Left lung (tissue), 10 donors: Measurements from ENCODE around the gene NAALADL2. TPM values are rescaled to one million over a fixed set of nuclear protein-coding genes. Genes with fewer than 3 reads are reported as not detected.
A peak's percentile ranks its signal among the peaks of the same experiment; 100 is the strongest.

Experiments used
- ATAC-seq: fragments of 200-7000 bp; cut with Tn5 transposase; one replicate; pipeline ENCODE4 v1.9.1; 2020; ENCODE audit warnings: moderate library complexity
- DNase-seq, 4 donors: peaks; one replicate each; pipeline ENCODE4 v3.0.0-alpha.2; 2013 to 2020
- H3K27ac ChIP-seq, 2 donors: fragments of 200-600 bp; sonication (generic) in 1 of 2; one replicate each; pipeline versions ENCODE4 v1.5.0 to v1.8.0; 2020 to 2021
- H3K27me3 ChIP-seq, 2 donors: fragments of 200-600 bp; sonication (generic) in 1 of 2; one replicate each; pipeline versions ENCODE4 v1.5.0 to v1.8.0; 2020 to 2021
- H3K36me3 ChIP-seq, 2 donors: fragments of 200-600 bp; sonication (generic) in 1 of 2; one replicate each; pipeline versions ENCODE4 v1.5.0 to v1.8.0; 2020 to 2021
- H3K4me1 ChIP-seq, 2 donors: fragments of 200-600 bp; one replicate each; pipeline ENCODE4 v1.8.0; 2021
- H3K4me3 ChIP-seq, 2 donors: fragments of 200-600 bp; sonication (generic) in 1 of 2; one replicate each; pipeline versions ENCODE4 v1.5.0 to v1.8.0; 2020 to 2021; ENCODE audit warnings: mild to moderate bottlenecking in 1 of 2
- H3K9me3 ChIP-seq, 2 donors: fragments of 200-600 bp; sonication (generic) in 1 of 2; one replicate each; pipeline versions ENCODE4 v1.5.0 to v1.8.0; 2020 to 2021
- CTCF ChIP-seq, 2 donors: fragments of 200-600 bp; sonication (generic) in 1 of 2; IDR thresholded peaks; one replicate each; pipeline versions ENCODE4 v1.5.0 to v1.8.0; 2021; ENCODE audit warnings: antibody characterized with exemption in 2 of 2
- intact Hi-C, 2 donors: fragments of 100-400 bp; cut with DNase I; formaldehyde crosslinking; loops; one replicate each; pipeline versions ENCODE4 v1.11.2 to v1.14.2; 2022
- polyA plus RNA-seq, 6 donors: library from polyadenylated mRNA; unstranded; fragments of 120-200 nt; gene quantifications; one replicate each; pipeline ENCODE4 v1.2.1, GENCODE V29; 2013; ENCODE audit not compliant: insufficient read length in 6 of 6
- total RNA-seq, 2 donors: library from RNA; stranded (reverse); fragmentation: NEBNext Ultra II Directional; extraction: Animal tissue kit (Norgen Biotek cat#: 25700); gene quantifications; one replicate each; pipeline ENCODE4 v1.2.1, GENCODE V29; 2021
- donor health status: DM: no; HTN: yes; CAD: no.
- donor health status: DM: no; HTN: no; CAD: no.

Gene NAALADL2
- total and polyA plus RNA-seq, 8 donors = 9.8 to 23.3 (median 17.8) TPM

GRCh38 chr3:174862101-174862500 lies 3.0 kb downstream of the NAALADL2 start:
- H3K4me3 ChIP-seq = no peak overlapping the region
- intact Hi-C loops = no loop called here
- no peaks in the 10 kb centered on the region for H3K36me3 ChIP-seq
- peak; percentile 89 for ATAC-seq
- TF ChIP-seq CTCF (IDR thresholded peaks at IDR 0.05) = no peak
- H3K27ac ChIP-seq = no peak overlapping the region
- H3K9me3 ChIP-seq = no peaks in the 10 kb centered on the region
- H3K27me3 ChIP-seq = no peaks in the 10 kb centered on the region
- peak in 2 of 4 donors; percentile 32 to 47 for DNase-seq
- H3K4me1 ChIP-seq = no peaks in the 10 kb centered on the region

DNA sequence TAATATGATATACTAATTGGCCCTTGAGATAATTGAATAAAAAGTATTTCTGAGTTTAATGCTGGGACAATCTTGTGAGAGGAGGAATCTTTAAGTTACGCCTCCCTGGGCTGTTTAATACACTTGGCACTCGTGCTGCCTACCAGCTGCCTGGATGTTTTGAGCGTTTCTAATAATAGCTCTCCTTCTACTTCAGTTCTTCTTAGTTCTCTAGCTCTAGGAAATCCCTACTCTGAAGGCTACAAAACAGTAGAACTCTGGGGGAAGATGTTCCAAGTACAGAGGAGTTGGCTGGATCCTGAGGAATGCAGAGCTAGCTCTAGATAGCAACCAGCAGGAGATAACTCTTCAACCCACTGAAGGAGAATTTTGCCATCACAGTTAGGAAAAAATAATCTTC lies 3.5 kb downstream of the NAALADL2 start:
- DNase-seq = no peak
- no peaks in the 10 kb centered on the region for H3K27me3 ChIP-seq
- no peak overlapping the region for H3K27ac ChIP-seq
- H3K36me3 ChIP-seq = no peaks in the 10 kb centered on the region
- ATAC-seq = peak; percentile 37
- no peak overlapping the region for H3K4me3 ChIP-seq
- TF ChIP-seq CTCF (IDR thresholded peaks at IDR 0.05) = no peak
- no peaks in the 10 kb centered on the region for H3K9me3 ChIP-seq
- no peaks in the 10 kb centered on the region for H3K4me1 ChIP-seq
- intact Hi-C loops = no loop called here

DNA sequence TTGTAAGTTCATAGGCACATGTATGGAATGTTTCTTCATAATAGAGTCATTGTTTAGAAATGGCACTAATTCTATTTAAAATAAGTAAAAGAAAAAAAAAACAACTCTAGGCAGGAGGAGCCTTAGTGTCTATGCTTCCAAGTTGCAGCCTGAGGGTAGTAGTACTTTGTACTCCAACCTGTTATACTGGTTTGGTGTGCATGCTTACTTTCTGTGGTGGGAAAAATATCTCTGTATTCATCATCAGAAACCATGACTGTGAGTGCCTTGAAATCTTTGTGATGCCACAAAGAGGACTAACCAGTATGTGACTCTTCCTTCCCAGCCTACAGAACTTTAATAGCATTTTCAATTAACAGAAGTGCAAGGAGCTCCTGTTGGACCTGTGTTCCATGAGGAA lies 4.4 kb downstream of the NAALADL2 start:
- Histone ChIP-seq H3K27ac (no peak overlapping the region), H3K27me3 (no peaks in the 10 kb centered on the region), H3K4me1 (no peaks in the 10 kb centered on the region), H3K4me3 (no peak overlapping the region), H3K36me3 (no peaks in the 10 kb centered on the region), H3K9me3 (no peaks in the 10 kb centered on the region)
- no peak for TF ChIP-seq CTCF (IDR thresholded peaks at IDR 0.05)
- intact Hi-C loops = no loop called here
- ATAC-seq (peak; percentile 21), DNase-seq (no peak)

GRCh38 chr3:174869448-174869847 lies 10.3 kb downstream of the NAALADL2 start:
- Histone ChIP-seq H3K4me1 (no peaks in the 10 kb centered on the region), H3K27me3 (no peaks in the 10 kb centered on the region), H3K4me3 (no peak overlapping the region), H3K27ac (no peak overlapping the region), H3K36me3 (no peaks in the 10 kb centered on the region), H3K9me3 (no peaks in the 10 kb centered on the region)
- DNase-seq (peak in 2 of 4 donors; percentile 33 to 56), ATAC-seq (no peak)
- TF ChIP-seq CTCF (IDR thresholded peaks at IDR 0.05) = no peak
- intact Hi-C loops = no loop called here

DNA sequence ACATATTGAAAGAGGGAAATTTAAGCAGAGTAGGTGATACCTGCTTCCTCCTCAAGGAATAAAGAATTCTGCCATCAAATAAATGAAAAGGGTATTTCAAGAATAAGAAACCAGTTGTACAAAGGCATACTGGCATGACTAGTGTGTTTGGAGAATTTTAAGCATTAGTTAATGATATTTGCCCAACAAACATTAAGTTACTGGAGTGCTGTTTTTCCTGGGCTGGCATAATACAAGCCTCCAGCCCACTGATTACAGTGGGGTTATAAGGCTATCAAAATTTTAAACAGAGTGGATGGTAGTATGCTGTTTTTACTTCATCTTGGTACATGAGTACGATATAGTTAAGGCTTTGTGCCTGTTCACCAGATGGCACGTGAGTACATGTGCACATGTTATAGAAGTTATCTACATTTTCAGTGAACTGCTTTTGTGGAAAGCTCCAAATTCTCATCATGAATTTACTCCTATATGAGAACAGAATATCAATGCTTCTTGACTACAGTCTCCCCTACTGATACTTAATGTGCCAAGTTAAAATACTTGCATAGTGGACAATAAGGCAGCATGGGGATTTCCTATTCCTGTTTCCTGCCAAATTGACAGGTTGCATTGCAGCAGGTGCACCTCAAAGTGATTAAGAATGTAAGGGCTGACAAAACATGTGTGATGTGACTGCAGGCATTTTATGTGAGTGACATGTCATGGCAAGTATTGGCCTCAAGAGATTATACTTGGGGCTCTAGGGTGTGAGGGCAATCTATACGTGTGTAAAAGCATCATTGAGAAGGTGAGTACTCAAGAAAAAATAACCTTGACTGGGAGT lies 14.9 kb downstream of the NAALADL2 start:
- DNase-seq (no peak), ATAC-seq (peak; percentile 82)
- H3K4me1 ChIP-seq = no peaks in the 10 kb centered on the region
- no peaks in the 10 kb centered on the region for H3K36me3 ChIP-seq
- intact Hi-C loops = no loop called here
- no peaks in the 10 kb centered on the region for H3K27me3 ChIP-seq
- H3K4me3 ChIP-seq = no peak overlapping the region
- no peak overlapping the region for H3K27ac ChIP-seq
- no peak for TF ChIP-seq CTCF (IDR thresholded peaks at IDR 0.05)
- H3K9me3 ChIP-seq = peaks cover 0 to 2% of the 10 kb centered on the region in 2 donors
